Vein endothelial cell (primary cell): Measurements from ENCODE around the gene LEF1. TPM values are rescaled to one million over a fixed set of nuclear protein-coding genes. Genes with fewer than 3 reads are reported as not detected.

Experiments
- total RNA-seq: library from RNA; depleted of rRNA; stranded (reverse); fragments of >200 nt; gene quantifications from 2 replicates; pipeline ENCODE4 v1.2.3, GENCODE V29; 2012

The LEF1 gene
- 0.67 and 2.0 TPM in 2 replicates for total RNA-seq

GRCh38 chr4:108168671-108169523 lies at the start of gene LEF1:
LEF1 (minus strand) TSS chr4:108168932; CDS start chr4:108167767, 1,165 bp downstream.

Other genes starting within 250 kb of the LEF1 start
- 5.3 and 6.5 TPM in 2 replicates for gene CYP2U1, start 237.4 kb downstream of the LEF1 start, total RNA-seq
- gene HADH, start 179.0 kb downstream of the LEF1 start, total RNA-seq = 7.0 and 7.2 TPM in 2 replicates